Measurements from ENCODE around the gene TRMT10C.

- TF ChIP-seq CTCF (IDR thresholded peaks at IDR 0.05; ENCODE audit: borderline replicate concordance, extremely low read depth, low read length, poor library complexity, severe bottlenecking) (no peak), EZH2 (IDR thresholded peaks at IDR 0.05; ENCODE audit: borderline replicate concordance, low read depth, low read length, severe bottlenecking) (no peak)
Measured at GRCh38 chr3:101591071-101591470, 29.4 kb downstream of the TRMT10C start.

Measured in DND-41 (cell line).